Measurements from ENCODE around the gene MYBPC2. TPM values are rescaled to one million over a fixed set of nuclear protein-coding genes. Genes with fewer than 3 reads are reported as not detected.
"Not testable (repeated sequence)": the region's sequence is repeated elsewhere in the genome, so short reads cannot be mapped to it uniquely, and the experiment has no call there.

Gene MYBPC2
- total RNA-seq = not detected in 2 replicates

DNA sequence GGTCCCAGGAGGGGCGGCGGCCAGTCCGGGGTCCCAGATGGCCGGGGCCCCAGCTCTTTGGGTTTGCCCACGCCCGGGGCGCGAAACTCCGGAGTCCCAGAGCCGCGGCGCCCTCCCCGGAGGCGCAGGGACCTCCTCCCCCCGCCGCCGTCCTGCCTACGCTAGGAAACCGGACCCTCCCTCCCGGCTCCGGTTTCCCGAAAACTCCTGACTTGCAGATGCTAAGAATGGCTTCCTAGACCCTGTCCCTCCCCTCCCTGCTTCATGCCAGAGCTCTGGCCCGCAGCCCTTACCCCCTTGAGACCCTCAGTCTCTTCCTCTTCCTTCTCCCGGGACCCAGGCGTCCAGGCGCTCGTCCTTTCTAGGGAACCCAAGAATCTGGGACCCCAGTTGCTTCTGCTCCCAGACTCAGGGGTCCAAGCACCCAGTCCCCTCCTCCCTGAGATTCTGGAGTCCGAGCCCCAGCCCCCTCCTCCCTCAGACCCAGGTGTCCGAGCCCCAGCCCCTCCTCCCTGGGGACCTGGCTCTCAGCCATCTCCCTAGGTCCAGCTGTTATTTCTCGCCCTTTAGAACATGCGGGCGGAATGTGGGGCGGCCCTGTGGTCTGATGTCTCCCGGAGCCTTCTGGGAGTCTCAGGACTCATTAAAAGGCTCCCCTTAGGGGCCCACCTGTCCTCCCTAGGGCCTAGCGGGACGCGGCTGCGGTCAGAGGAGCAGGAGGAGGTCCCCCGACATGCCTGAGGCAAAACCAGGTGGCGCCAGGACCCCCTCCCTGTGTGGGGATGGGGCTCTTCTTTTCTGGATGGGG is at the start of gene MYBPC2:
MYBPC2 (plus strand) TSS at position 672 of the 808 bp plus-strand sequence; CDS start at position 734, 62 bp downstream.
- no peak for DNase-seq (ENCODE audit: extremely low read depth, low read depth, low spot score)

DNA sequence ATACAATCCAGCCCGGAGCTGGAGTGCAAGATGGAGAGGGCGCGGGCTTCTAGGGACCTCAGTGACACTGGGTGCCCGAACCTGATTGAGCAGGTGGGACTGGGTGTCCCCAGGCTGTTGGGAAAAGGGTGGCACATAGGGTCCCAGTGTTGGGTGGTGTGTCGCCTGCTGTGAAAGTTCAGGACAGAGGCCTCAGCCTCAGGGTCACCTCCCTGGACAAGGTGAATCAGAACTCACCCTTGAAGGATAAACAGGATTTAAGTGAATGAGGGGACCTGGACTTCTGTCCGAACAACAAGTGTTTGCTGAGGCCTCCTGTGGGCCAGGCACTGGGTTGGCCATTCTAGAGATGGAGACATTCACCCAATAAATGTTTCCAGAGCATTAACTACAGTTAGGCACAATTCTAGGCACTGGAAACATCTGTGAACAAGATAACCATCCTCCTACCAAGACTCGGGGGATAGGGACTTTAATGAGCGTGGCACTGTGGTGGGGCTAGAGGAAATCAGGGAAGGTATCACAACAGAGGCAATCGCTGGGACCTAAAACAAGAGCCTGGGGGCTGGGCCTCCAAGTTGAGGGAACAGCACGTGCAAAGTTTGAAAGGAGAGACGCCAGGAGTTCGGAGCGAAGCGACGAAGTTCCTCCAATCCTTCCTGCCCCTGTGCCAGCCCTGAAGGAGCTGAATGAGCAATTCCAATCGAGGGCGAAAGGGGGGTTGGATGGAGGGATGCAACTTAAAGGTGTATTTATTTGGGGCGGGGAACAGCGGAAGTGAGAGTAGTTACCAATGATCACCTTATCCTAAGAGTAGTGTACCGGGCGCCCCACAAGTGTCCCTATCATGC is 49.5 kb upstream of the MYBPC2 start:
- DNase-seq (ENCODE audit: extremely low read depth, low read depth, low spot score) = no peak

DNA sequence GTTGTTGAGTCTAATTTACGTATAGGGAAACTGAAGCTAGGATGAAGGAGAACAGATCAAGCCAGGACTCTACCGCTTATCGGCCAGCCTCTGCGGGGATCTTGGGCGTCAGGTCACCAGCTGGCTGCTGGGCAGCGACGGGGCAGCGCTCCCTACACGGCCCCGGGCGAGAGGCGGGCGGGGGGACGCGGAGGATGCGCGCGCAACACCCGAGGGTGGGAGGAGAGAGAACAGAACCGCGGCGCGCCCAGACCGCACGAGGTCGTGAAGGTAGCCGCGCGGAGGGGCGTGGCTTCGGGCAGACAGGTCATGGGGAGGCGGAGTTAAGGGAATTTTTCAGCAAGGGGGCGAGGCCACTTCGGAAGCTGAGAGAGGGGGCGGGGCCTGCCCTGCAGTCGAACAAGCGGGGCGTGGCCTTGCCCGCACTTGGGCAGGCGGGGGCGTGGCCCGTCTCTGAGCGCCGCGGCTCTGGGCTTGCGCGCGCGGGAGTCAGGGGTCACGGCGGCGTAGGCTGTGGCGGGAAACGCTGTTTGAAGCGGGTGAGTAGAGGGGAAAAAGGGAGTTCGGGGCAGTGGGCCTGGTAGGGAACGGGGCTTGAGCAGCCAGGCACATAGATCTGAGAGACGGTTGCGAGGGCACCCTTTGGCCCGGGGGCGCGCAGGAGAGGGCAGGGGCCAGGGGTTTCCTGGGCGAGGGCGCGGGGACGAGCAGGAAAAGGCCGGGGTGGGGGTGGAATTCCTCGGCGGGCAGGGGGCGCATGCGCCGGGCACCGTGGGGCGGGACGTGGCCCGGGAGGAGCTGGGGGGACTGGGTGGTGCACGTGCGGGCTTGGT is 48.6 kb upstream of the MYBPC2 start, which contains the start of gene POLD1:
POLD1 (plus strand) TSS at position 496 of the 833 bp plus-strand sequence. CDS start 14,505 bp downstream, outside the sequence.
- DNase-seq (ENCODE audit: extremely low read depth, low read depth, low spot score) = peak; percentile 64

DNA sequence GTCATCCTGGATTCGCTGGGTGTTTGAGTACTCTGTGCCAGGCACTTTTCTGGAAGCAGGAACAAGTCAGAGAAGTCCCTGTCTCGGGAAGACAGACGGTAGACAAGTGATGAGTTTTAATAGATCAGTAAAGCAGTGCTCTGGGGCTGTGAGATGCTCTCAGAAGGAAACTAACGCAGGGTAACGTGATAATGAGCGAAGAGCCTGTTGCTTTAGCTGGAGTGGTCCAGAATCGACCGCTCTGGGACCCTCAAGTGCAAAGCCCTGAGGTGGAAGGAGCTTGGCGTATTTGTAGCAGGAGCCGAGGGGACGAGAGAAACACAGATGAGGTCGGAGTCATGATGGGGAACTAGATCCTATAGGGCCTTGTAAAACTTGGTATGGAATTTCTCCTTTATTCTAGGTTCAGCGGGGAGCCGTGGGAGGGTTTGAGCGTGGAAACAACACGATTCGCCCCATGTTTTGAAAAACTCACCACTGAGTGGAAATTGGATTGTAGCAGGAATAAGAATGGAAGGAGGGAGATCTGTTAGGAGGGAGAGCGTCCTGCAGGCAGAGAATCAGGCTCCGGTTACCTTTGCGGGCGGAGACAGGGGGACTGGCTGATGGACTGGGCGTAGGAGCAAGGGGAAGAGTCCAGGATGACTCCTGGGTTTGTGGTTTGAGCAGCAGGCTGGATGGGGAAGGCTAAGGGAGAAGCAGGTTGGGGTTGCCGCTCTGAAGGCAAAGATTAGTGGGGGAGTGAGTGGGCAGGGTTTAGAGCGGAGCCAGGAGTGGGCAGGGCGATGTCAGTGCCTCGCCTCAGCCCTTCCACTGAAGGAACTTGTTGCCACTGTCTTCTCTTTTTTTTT is 47.8 kb upstream of the MYBPC2 start:
- DNase-seq (ENCODE audit: extremely low read depth, low read depth, low spot score) = no peak

DNA sequence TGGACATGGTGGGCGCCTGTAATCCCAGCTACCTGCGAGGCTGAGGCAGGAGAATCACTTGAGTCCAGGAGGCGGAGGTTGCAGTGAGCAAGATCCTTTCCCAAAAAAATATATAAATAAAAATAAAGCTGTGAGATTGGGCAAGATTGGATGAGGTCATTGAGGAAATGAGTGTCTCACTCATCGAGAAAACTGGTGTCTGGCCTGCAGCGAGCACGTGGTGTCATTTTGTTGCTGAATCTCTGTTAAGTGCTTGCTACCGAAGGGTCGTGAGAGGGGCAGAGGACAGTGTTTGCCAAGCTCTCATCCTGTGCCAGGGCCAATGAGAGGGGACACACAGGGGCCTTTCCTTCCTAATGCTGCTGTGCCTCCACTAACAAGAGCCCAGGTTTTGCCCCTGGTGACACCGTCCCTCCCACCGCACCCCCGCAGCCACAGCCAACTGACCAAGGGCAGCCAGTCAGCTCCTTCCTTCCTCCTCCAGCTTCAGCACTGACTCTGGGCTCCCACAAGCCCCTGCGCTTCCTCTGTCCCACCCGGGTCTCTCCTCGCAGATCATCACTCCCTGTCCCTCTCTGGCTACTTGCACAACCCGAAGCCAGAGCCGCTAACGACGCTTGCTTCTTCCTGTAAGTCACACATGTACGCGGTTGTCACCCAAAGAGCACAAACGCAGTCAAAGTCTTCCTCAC is 45.4 kb upstream of the MYBPC2 start:
- DNase-seq (ENCODE audit: extremely low read depth, low read depth, low spot score) = no peak

DNA sequence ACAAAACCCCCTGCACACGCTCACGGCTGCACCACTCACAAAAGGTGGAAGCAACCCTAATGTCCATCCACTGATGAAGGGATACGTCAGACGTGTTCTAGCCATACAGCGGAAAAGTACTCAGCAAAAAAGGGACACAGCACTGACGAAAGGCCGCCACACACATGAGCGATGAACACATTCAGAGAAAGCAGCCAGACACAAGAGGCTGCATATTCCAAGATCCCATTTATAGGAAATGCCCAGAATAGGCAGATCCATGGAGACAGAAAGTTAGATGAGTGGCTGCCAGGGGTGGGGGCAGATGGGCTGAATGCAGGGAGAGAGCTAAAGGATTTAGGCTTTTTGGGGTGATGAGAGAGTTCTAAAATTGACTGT is 44.8 kb upstream of the MYBPC2 start:
- no peak for DNase-seq (ENCODE audit: extremely low read depth, low read depth, low spot score)

DNA sequence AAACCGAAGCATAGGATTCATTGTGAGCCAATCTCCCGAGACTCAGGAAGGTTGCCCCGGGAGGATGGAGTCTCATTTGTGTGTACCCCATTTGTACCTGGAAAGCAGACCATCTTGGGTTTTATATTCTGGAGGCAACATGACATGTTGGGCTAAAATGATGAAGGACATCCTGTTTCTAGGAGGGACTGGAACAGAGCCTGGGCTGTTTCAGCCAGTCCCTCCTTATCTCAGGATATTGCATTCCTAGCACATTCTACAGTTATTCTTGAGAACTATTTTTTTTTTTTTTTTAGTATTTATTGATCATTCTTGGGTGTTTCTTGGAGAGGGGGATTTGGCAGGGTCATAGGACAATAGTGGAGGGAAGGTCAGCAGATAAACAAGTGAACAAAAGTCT is 42.4 kb upstream of the MYBPC2 start:
- DNase-seq (ENCODE audit: extremely low read depth, low read depth, low spot score) = not testable (repeated sequence)

DNA sequence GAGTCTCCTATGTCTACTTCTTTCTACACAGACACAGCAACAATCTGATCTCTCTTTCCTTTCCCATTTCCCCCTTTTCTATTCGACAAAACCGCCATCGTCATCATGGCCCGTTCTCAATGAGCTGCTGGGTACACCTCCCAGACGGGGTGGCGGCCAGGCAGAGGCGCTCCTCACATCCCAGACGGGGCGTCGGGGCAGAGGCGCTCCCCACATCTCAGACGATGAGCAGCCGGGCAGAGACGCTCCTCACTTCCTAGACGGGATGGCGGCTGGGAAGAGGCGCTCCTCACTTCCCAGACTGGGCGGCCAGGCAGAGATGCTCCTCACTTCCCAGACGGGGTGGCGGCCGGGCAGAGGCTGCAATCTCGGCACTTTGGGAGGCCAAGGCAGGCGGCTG is 41.7 kb upstream of the MYBPC2 start:
- DNase-seq (ENCODE audit: extremely low read depth, low read depth, low spot score) = not testable (repeated sequence)

DNA sequence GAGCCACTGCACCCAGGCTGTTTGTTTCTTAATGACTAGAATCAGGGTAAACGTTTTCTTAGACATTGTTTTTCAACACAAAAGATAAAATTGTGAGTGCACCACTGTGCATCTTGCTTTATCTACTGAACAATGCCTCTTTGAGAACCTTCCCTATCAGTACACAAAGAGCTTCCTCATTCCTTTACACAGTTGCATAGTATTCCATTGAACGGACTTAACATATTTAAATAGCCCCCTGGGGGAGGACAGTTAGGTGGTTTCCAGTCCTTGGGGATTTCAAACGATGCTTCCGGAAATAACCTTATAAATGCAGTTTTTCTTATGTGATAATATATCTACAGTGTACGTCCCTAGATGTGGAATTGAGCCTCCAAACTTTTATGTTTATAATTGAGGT is 39.9 kb upstream of the MYBPC2 start:
- DNase-seq (ENCODE audit: extremely low read depth, low read depth, low spot score) = no peak

DNA sequence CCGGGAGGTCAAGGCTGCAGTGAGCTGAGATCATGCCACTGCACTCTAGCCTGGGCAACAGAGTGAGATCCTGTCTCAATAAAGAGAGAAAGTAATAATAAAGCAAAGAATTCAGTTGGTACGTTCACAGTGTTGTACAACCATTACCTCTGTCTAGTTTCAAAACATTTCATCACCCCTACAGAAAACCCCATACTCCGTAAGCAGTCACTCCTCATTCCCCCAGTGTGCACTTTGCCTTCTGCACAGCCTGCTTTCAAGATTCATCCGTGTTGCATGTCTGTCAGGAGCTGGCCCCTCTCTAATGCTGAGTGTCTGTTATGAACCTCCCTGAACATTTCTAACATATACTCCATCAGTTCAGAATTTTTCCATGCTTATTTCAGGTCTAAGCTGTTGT is 39.1 kb upstream of the MYBPC2 start:
- DNase-seq (ENCODE audit: extremely low read depth, low read depth, low spot score) = no peak

DNA sequence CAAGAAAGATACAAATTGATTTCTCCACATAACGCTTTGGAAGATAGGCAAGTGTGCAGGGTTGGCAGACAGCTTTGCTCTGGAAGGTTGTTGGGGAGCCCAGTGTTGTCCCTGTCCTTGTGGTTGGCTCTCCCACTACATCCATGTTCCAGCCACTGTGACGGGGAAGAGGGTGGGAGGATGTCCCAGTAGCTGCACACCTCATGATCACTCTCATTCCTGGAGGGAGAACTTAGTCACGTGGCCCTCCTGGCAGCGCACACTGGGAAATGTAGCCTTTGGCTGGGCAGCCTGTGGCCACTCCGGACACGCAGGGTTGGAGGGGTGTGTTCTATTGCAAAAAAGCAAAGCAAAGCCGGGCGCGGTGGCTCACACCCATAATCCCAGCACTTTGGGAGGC is 38.7 kb upstream of the MYBPC2 start:
- no peak for DNase-seq (ENCODE audit: extremely low read depth, low read depth, low spot score)

DNA sequence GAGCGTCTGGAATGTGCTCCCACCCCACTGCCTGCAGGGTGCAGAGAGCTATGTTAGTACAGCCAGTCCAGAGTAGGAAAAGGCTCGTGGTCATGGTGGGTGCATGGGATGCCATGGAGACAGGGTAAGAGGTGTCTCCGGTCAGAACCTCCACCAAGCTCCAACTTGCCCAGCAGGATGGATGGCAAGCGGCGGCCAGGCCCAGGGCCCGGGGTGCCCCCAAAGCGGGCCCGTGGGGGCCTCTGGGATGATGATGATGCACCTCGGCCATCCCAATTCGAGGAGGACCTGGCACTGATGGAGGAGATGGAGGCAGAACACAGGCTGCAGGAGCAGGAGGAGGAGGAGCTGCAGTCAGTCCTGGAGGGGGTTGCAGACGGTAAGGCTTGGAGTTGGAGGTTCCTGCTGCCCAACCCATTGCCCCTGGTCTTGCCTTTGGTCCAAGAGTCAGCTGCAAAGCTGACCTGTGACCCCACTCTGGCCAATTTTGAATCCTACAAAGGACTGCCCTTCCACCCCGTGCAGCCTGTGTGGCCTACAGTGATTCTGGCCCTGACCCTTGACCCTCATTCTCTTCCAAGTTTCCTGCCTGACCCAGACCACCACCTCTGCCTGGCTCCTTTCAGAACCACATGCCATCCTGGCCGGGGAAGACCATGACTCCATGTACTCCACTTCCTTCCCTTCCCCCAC is 33.9 kb upstream of the MYBPC2 start:
- no peak for DNase-seq (ENCODE audit: extremely low read depth, low read depth, low spot score)

DNA sequence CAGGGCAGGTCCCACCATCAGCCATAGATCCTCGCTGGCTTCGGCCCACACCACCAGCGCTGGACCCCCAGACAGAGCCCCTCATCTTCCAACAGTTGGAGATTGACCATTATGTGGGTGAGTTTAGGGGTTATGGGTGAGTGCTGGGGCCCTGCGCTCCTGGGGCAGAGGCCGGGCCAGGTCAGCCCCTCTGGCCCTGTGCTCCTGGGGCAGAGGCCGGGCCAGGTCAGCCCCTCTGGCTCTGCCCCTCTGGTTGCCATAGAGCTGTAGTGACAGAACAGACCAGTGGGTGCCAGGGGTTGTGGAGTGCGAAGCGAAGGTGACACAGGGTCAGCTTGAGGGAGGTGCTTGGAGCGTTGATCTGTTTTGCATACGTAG is 33.3 kb upstream of the MYBPC2 start:
- no peak for DNase-seq (ENCODE audit: extremely low read depth, low read depth, low spot score)

DNA sequence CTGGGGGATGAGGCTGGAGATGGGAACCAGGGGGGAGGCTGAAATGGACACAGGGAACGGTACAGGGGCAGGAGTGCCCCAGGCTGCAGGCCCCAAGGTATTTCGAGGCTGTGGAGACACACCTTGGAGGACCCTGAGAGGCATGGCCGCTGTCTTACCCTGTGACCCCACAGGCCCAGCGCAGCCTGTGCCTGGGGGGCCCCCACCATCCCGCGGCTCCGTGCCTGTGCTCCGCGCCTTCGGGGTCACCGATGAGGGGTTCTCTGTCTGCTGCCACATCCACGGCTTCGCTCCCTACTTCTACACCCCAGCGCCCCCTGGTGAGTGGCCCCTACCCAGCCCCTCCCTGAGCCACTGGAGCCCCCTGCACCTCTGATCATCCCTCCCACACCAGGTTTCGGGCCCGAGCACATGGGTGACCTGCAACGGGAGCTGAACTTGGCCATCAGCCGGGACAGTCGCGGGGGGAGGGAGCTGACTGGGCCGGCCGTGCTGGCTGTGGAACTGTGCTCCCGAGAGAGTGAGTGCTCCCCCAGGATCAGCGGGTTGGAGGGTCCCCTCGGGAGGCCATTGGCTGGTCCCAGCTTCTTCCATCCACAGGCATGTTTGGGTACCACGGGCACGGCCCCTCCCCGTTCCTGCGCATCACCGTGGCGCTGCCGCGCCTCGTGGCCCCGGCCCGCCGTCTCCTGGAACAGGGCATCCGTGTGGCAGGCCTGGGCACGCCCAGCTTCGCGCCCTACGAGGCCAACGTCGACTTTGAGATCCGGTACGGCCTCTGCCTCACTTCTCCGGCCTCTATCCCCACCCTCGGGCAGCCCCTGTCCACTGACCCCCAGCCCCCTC is 30.9 kb upstream of the MYBPC2 start:
- DNase-seq (ENCODE audit: extremely low read depth, low read depth, low spot score) = no peak

DNA sequence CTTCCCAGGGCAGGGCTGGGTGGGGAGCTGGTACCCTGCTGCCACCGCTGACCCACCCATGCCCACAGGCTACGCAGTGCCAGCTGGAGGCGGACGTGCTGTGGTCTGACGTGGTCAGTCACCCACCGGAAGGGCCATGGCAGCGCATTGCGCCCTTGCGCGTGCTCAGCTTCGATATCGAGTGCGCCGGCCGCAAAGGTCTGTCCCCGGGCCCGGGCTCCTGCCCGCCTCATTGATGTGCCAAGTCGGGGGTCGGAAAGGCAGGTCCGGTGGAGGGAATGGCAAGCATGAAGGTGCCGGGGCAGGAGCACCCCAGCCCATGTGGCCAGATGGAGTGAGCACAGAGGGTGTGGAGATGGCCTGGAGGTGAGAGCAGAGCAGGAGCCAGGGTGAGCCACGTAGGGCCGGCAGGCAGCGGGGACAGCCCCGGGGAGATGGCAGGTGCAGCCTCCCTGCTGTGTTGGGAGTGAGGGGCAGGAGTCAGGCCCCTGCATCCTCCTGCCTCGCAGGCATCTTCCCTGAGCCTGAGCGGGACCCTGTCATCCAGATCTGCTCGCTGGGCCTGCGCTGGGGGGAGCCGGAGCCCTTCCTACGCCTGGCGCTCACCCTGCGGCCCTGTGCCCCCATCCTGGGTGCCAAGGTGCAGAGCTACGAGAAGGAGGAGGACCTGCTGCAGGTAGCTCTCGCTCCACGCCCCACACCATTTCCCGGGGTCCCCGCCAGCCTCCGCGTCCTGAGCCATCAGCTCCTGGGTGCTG is 30.0 kb upstream of the MYBPC2 start:
- DNase-seq (ENCODE audit: extremely low read depth, low read depth, low spot score) = no peak

DNA sequence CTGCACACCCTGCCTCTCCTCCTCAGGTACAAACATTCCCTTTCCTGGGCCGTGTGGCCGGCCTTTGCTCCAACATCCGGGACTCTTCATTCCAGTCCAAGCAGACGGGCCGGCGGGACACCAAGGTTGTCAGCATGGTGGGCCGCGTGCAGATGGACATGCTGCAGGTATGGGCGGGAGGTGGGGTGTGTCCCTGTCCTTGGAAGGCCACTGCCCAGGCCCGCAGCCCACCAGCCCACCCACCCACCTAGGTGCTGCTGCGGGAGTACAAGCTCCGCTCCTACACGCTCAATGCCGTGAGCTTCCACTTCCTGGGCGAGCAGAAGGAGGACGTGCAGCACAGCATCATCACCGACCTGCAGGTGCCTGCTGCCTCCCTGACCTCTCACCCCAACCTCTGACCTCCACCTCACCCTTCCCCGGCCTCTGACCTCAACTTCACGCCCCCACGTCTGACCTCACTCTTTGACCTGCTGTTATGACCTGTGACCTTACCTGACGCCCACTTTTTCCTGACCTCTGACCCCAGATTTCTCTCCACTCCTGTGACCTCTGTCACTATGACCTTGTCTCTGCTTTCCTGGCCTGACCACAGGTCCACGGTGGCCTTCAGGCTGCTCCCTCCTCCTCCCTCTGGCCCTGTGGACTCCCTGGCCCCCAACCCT is 26.4 kb upstream of the MYBPC2 start:
- DNase-seq (ENCODE audit: extremely low read depth, low read depth, low spot score) = no peak

DNA sequence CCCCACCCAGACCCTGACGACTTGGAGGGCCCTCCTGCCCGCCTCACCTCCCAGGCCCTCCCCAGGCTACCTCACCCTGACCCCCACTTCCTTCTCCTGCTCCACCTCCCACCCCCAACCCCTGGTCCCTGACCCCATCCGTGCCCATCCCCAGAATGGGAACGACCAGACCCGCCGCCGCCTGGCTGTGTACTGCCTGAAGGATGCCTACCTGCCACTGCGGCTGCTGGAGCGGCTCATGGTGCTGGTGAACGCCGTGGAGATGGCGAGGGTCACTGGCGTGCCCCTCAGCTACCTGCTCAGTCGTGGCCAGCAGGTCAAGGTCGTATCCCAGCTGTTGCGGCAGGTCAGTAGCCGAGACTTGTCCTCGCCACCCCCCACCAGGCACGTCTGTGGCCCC is 25.9 kb upstream of the MYBPC2 start:
- no peak for DNase-seq (ENCODE audit: extremely low read depth, low read depth, low spot score)
